NCI-H345 treated with DMSO at 0.1 percent for 48 hours (cell line): Measurements from ENCODE around the gene PCBP3.
"Not testable (repeated sequence)": the region's sequence is repeated elsewhere in the genome, so short reads cannot be mapped to it uniquely, and the experiment has no call there.

ENCODE experiments used
- DNase-seq: peaks from one replicate; lab custom pipeline; 2025; ENCODE audit not compliant: unreplicated experiment; lab: John Stamatoyannopoulos, UW

The PCBP3 gene

DNA sequence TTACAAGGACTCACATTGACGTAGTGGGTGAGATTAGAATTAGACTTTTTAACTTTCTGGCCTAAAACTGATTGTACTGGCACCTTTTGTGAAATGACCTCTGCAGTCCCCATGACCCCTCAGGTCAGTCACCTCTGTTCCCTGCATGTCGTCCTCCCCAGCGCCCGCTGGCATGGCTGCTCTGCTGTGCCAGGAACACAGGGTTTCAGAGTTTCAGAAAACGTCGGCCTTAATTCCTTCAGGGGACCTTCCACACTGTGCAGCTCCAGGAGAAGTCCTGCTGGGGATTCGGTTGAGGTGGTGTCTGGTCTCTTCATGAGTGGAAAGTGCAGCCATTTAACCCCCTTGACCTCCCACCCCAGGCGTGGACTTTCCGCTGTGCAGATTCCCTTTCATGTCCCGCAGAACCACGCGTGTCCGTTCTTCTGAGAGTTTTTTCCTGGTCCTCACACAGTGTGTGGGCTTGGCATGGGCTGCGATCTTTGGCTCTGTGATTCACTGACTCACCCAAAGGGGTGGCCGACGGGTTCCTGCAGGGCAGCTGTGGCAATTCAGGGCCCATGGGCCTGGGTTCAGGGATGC, 179.7 kb downstream of the PCBP3 start:
- DNase-seq, result no peak

DNA sequence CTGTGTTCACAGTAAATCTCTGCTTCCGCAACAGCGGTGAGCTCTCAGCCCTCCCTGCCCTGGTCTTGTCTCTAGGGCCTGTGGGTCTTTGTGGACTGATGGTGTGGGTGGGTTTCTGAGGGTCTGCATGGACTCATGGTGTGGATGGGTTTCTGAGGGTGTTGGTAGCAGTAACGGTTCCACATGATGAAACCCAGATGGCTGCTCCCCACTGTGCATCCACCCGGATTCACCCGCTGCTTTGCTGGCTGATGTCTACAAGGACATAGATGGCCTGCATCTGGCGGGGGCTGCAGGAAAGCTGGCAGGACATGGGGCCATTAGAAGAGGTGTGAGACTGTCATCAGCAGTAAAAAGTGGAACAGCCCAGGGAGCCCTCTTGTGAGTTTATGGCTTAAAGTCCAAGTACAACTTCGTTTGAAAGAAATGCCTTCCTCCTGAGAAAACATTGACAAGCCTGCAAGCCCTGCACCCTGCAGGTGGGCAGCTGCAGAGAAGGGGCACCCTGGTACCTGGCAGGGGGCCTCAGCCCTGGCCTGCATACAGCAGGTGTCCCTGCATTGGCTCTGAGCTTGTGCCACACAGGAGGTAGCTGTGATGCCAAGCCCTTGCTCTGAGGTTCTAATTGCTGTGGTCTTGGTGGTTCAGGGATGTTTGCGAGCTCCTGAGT, 181.2 kb downstream of the PCBP3 start:
- DNase-seq, result no peak

DNA sequence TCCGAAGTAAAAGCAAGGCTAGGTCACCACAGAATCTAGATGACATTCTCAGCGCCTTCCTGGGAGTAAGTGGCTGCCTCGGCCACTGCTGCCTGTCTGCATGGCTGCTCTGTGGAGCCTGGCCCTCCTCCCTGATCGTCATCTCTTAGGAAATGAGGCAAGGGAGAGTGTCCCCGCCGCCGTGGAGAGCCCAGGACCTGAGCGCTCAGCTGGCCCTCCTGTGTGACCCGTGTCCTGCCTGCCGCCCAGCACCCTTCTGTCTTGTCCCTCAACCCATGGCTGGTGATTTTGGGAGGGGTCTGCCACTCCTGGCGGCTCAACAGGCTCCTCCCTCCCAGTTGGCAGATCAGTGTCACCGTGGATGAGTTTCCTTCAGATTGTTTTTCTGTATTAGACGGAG, 181.7 kb downstream of the PCBP3 start:
- DNase-seq, result no peak

DNA sequence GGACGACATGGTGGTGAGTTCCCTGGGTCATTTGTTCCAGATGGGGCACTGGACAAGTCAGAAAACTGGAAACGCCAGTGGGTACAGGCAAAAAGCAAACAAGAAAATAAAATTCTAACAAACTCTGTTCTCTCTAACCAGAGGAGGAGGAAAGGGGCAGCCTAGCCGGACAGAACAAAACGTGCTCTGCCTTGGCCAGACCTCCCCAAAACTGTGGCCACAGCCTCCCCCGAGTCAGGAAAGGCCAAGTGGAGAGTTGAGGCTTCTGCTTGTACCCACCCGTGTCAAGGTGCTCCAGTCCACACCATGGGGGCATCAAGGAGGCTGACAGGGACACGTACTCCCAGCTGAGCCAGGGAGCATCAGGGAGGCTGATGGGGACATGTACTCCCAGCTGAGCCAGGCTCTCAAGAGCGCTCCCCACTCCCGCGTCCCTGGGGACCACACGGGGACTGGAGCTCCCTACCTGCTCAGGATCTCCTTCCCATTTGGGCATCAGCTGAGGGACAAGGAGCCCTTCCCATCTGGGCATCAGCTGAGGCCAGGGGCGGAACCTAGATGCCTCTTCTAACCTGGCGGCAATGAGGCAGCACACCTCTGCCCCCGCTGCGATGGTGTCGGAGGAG, 183.3 kb downstream of the PCBP3 start:
- DNase-seq, result no peak

DNA sequence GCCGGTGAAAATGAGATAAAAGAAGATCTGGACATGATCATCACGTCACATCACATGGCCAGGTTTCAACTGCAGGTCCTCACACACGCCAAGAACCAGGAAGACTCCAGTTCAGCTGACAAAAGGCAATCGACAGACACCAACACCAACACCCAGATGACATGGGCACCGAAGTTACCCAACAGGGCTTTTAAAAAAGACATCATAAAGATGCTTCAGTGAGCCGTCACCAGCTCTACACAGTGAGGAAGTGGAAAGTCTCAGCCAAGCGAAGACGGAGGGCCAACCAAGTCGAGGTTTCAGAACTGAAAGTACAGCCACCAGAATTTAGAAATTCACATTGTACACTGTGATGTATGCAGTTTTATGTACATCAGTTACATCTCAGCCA, 183.8 kb downstream of the PCBP3 start:
- DNase-seq, result no peak

DNA sequence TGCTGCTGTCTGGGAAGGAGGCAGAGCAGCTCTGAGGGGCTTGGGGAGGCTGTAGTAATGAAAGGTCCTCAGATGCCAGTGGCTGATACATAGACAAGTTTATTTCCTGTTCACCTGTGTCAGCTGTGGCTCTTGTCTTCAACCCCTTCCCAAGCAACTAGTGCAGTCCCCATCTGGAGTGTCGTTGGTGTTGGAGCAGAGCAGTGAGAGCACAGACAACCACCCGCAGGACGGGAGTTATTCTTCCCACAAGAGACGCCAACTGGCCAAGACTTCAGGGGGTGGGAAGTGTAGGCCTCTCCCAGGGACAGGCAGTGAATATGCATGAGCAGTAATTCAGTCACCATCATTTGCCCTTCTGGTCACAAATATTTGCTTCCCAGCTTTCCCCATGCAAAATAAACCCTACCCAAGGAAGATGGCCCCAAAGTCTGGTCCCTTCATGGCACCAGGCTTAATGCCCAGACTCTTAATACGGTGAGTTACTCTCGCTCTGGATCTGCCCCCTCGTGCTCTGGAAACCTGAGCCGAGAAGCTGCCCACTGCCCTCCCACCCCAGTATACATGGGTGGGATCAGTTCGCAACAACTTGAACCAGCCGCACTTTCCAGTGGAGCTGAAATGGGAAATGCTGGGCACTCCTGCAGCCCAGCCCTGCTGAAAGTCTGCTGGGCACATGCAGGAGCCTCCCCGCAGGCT, 184.5 kb downstream of the PCBP3 start:
- DNase-seq, result no peak

DNA sequence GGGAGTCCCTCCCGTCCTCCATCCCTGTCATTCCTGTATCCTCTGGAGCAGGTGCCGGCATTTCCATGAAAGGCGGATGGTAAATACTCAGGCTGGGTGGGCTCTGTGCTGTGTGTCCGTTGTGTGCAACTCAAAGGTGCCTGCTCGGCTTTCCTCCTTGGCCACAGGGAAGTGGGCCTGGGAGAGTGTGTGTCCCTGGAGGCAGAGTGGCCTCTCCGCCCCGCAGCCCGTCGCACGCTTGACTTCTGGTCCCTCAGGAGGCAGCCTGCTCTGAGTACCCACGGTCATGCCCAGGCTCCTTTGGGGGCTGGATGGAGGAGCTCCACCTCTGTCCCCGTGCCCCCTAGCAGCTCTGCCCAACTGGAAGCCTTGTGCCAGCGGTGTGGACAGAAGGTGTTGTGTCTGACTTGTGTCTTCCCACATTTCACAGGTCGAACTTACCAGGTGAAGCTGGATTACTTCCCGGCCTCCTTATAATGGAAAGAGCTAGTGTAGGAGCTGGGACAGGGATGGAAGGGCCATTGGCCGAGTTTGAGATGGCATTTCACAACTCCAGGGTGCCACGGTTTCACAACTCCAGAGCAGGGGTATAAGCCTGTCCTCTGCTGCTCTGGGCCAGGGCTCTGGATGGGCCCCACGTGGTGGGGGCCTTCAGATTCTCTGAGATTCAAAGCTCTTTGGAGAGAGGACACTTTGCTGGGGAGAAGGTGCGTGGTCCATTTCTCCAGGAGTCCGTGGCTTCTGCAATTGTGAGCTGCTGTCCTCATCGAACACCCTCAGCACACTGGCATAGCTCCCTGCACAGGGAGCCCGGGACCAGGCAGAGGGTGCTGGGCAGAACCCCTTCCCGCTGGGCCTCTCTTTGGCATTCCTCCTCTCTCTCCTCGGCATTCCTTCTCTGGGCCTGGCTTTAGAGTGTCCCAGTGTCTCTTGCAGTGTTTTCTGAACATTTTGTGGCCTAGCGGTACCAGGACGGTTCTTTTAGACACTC, 185.3 kb downstream of the PCBP3 start:
- no peak for DNase-seq

DNA sequence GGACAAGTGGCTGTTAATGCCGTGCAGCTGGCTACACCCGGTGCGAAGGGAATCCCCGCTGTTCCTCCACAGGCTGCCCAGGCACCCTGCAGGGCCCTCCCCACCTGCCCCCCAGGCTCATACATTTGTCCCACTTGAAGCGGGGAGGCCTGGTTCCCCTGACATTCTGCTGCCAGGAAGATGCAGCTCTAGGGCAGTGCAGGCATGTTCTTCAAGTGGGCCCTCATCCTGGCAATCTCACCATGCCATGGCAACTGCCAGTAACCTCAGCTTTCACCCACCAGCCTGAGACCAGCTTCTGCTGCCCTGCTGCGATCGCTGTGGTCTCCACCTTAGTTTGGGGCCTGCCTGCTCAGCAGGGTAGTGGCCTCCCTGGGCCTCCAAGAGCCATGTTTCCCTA, 186.1 kb downstream of the PCBP3 start:
- DNase-seq, result peak; percentile 46

DNA sequence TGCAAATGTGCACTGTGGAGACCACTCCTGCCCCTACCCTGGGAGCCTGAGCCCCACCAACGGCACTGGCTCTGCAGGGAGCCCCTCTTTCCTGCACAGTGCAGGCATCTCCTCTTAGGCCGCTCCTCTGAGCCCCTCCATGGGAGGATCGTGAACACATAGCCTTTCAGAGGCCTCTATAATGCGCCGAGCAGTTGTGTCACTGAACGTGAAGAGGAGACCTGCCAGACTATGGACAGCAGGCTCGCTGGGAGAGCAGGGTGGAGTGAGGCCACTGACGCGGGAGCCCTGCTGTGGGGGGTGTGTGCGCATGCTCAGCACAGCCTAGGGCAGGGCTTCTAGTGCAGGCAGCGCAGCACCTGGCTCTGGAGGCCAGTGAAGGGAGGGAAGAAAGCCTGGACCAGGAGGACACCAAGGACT, 186.7 kb downstream of the PCBP3 start:
- DNase-seq, result peak; percentile 41

DNA sequence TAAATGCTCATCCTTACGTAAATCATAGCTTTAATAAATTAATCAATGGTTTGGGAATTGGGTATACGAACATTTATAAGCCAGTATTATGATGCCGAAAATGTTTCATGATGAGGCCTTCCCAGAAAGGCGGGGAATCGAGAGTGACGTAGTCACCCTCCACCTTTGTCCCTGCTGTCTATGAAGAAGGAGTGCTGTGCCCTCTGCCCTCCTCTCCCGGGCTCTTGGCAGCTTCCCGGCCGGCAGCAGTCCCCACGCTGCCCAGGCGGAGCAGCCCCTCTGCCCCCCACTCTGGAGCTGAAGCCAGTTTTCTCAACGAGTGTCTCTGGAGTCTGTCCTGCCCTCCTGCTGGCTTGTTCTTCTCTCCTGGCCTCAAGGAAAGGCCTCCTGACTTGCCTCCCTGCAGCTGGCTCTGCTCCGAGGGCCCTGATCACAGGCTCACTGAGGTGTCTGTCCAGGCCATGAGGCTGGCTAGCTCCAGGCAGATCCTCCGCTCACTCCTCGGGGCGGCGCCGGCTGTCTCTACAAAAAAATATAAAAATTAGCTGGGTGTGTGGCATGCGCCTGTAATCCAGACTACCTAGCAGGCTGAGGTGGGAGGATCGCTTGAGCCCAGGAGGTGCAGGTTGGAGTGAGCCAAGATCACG, 187.3 kb downstream of the PCBP3 start:
- no peak for DNase-seq

DNA sequence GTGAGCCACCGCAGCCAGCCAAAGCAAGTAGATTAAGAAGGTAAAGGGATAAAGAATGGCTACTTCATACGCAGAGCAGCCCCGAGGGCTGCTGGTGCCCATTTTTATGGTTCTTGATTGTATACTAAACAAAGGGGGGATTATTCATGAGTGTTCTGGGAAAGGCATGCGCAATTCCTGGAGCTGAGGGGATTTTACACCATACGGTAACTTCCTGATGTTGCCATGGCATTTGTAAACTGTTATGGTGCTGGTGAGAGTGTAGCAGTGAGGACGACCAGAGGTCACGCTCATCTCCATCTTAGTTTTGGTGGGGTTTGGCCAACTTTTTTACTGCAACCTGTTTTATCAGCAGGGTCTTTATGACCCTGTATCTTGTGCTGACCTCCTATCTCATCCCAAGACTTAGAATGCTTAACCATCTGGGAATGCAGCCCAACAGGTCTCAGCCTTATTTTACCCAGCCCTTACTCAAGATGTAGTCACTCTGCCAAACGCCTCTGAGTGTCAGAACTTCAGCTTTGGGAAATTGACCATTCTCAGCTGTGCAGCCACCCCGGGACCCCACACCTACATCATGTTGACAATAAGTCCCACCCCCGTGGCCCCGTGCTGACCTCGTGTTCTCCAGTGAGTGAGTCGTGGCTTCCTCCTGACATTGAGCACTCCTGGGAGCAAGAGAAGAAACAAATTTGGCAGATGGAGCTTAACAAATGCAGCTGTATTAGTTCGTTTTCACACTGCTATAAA, 188.6 kb downstream of the PCBP3 start:
- DNase-seq, result no peak

DNA sequence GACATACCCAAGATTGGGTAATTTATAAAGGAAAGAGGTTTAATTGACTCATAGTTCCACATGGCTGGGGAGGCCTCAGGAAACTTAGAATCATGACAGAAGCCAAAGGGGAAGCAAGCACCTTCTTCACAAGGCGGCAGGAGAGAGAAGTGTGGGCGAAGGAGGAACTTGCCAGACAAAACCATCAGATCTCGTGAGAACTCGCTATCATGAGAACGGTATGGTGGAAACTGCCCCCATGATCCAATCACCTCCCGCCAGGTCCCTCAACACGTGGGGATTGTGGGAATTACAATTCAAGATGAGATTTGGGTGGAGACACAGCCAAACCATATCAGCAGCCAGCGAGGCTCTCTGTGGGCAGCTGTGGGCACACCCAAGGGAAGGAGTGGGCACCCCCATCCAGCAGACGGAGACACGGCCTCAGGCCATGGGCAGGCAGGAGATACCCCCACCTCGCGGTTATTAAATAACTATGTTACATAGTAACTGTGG, 189.3 kb downstream of the PCBP3 start:
- DNase-seq, result not testable (repeated sequence)

DNA sequence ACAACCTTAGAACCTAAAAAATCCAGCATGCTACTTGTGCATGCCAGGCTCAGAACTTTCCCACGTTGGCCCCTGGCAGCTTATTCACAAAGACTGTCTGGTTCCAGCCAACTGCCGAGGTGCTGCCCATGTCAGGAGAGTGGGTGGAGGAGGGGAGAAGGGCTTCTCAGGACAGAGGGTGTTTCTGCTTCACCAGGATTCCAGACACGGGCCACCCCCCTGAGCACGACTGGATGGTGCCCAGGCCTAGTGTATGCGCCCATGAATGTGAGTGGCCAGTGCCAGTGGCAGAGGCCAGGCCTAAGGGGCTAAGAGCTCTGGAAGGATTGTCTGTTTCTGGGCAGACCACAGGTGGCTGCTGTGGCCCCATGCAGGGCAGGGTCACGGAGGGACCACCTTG, 189.9 kb downstream of the PCBP3 start:
- DNase-seq, result no peak

DNA sequence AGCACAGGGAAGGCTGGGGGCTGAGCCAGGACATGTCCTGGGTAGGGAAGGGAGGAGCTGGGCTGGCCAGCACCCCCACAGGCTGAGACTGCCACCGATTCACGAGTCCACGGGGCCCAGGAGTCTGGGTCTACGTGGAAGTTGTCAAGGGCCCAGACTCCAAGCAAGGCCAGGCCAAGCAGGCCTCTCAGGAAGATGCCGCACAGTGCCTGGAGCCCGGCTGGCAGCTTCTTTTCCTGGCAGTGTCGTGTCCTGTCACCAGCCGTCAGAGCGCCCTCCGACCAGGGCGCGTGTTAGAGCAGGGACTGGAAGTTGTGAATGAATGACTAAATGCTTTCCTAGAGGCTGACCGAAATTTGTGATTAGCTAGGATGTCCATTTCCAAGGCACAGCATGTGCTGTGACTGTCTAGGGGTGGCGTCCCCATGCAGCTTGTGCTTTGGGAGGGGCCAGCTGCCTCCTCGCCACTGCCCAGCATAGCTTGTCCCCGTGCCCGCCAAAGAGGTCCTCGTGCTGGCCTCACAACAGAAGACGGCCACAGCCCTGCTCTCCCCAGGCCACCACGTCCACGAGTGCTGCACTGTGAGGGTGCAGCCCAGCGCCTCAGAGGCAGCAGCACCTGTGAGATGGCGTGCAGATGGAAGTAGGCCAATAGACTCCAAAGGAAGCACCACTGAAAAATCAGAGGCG, 190.6 kb downstream of the PCBP3 start:
- no peak for DNase-seq

DNA sequence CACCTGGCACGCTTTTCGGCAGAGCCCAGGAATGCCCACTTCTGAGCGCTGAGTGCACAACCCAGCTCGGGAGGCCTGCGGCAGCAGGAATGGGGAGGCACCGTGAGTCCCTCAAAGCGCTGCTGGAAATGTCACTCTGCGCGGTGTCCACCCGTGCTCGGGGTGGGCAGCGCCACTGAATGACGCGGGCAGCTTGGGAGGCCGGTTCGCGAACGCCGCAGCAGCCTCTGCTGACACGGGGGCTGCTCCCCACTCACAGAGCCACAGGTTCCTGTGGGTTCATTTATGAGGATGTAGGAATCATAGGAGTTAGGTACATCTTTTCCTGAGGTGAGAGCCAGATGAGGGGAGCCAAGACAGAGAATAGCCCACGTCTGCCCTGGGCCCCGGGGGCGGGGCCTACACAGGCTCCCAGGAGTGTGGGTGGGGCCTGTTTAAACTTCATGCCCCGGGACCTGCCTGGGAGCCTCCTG, 191.3 kb downstream of the PCBP3 start:
- DNase-seq, result no peak

DNA sequence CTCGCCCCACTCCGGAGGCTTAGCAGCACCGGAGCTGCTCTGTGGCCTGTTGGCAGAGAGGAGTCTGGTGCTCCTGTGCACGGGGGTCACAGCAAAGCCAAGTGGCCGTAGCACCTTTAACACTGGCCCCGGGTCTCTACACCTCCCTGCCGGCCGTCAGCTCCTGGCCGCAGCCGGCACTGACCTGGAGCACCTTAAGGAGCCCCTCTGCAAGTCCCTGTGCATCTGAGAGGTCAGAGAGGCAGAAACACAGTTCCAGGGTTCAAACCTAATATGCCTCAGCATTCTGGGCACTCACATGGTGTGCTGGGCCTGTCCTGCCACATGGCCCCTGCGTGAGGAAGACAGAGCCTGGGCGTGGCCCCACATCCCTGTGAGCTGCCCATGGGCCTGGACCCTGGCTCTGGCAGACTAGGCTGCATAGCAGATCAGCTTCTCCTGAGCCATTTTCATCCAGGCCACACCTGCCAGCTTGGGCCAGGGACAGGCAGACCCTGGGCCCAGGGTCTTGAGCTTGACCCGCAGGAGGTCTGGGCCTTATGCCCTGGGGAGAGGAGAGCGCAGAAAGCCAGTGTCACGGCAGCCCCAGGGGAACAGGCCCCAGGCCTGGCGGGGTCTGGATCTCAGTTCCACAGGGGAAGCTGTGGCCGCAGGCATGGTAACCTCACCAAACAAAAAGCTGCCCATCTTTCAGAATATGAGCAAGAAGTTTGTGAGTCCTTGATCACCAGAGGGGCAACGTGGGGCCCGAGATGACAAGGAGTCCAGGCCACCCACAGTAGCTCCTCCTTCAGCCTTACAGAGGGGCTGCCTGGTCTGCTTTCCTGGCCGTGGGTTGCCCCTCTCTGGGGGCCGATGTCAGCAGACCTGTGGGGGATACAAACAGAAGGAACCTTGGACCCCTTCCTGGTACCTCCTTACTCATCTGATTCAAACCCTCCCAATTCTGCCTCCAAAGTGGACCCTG, 192.1 kb downstream of the PCBP3 start:
- DNase-seq, result no peak

DNA sequence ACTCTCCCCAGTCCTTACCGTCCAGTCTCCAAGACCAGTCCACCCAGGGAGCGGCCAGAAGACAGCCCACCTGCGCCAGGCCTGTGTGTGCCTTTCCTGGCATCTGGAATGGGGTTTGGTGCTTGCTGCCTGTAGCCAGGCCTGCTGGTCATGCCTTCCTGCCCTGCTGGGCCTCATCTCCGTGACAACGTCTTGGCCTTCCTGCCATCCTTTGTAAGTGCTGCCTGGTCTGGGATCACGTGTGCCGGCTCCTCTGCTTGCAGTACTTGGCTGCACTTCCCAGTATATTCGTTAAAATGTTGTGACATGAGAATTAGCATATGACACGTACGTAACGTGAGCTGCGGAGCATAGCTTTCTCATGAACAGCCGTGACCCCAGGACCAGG, 192.7 kb downstream of the PCBP3 start:
- no peak for DNase-seq
